ENCODE data around the gene SKI. TPM values are rescaled to one million over a fixed set of nuclear protein-coding genes. Genes with fewer than 3 reads are reported as not detected.
A peak's percentile ranks its signal among the peaks of the same experiment; 100 is the strongest.

The SKI gene
- total RNA-seq, 1 experiment from 2014 or later = 89.5 TPM

- Mint-ChIP-seq H3K4me3 (peak overlapping the region; percentile 96 to 97), H3K27ac (peak overlapping the region in 1 of 3 experiments; percentile 97; a peak in 2 of 7 replicates), H3K9me3 (no peaks in the 10 kb centered on the region; a peak in 1 of 5 replicates), H3K27me3 (ENCODE audit: low read depth) (peaks cover 3% of the 10 kb centered on the region; the same call in 1 of the 2 replicates), H3K4me1 (peaks cover 31 to 36% of the 10 kb centered on the region in 2 experiments), H3K36me3 (ENCODE audit: insufficient read depth in 1 of 3, low read depth in 3 of 3) (peaks cover 6 to 22% (median 10%) of the 10 kb centered on the region in 3 experiments; a peak in 5 of 7 replicates)
- Histone ChIP-seq H2AK5ac (ENCODE audit: insufficient read length, low read length) (no peak overlapping the region), H3K23ac (ENCODE audit: insufficient read length, low read depth, low read length) (no peak overlapping the region), H3K4me1 (ENCODE audit: insufficient read depth, low read length) (no peaks in the 10 kb centered on the region; the same call in 1 of the 2 replicates), H3T11ph (ENCODE audit: low read length) (no peak overlapping the region), H3K23me2 (ENCODE audit: insufficient read length, low read depth, low read length, poor library complexity, severe bottlenecking) (peaks cover 32% of the 10 kb centered on the region), H3K27ac (ENCODE audit: insufficient read length, low read depth, low read length) (no peak overlapping the region), H4K91ac (ENCODE audit: insufficient read length, low read depth, low read length) (no peak overlapping the region), H3K14ac (ENCODE audit: insufficient read depth, low read length) (peak overlapping the region; percentile 55; the same call in 1 of the 2 replicates), H2AFZ (ENCODE audit: low read length) (no peak overlapping the region), H3K9ac (ENCODE audit: extremely low read depth, insufficient read length, low read length) (peak overlapping the region; percentile 40), H4K5ac (ENCODE audit: insufficient read length, low read depth, low read length) (no peak overlapping the region), H2BK5ac (ENCODE audit: insufficient read length, low read length) (no peak overlapping the region), H3K4ac (ENCODE audit: low read depth, low read length) (no peak overlapping the region), H4K8ac (replicated peaks; ENCODE audit: insufficient read length, low read depth, low read length) (no peak overlapping the region), H4K20me1 (ENCODE audit: control insufficient read depth, insufficient read depth, insufficient read length) (no peaks in the 10 kb centered on the region), H3K79me2 (ENCODE audit: insufficient read depth, low read length) (peaks cover 49% of the 10 kb centered on the region; the same call in 1 of the 2 replicates), H3K56ac (ENCODE audit: insufficient read length, low read depth, low read length) (no peak overlapping the region), H3K4me2 (ENCODE audit: insufficient read depth, insufficient read length, low read length) (peak overlapping the region; percentile 65), H3K79me1 (ENCODE audit: insufficient read depth, low read depth, low read length, poor library complexity, severe bottlenecking) (peaks cover 11% of the 10 kb centered on the region), H3K18ac (ENCODE audit: insufficient read length, low read depth, low read length) (peak overlapping the region; percentile 22), H2BK12ac (ENCODE audit: insufficient read length, low read depth, low read length) (no peak overlapping the region), H3K9me3 (ENCODE audit: control insufficient read depth, low read depth, low read length) (no peaks in the 10 kb centered on the region), H2BK120ac (ENCODE audit: low read depth, low read length, poor library complexity, severe bottlenecking) (no peak overlapping the region), H3K27me3 (ENCODE audit: insufficient read depth, low read length) (no peaks in the 10 kb centered on the region), H2BK15ac (ENCODE audit: low read depth, low read length) (no peak overlapping the region), H2BK20ac (ENCODE audit: low read depth, low read length, poor library complexity, severe bottlenecking) (no peak overlapping the region)
- WGBS (ENCODE audit: extremely low coverage, insufficient read length, low lambda C conversion rate) = no CpG with 5 or more reads among the region's 50 CpGs
- no peak for TF ChIP-seq CTCF (conservative IDR thresholded peaks at IDR 0.05)
- no peak for DNase-seq
These were observed 546 bp downstream of the SKI start for GRCh38 chr1:2228694-2229036.
